NB4 (cell line): ENCODE data around the gene HES4.
A peak's percentile ranks its signal among the peaks of the same experiment; 100 is the strongest.

ENCODE experiments used
- DNase-seq: peaks from one replicate; pipeline ENCODE4 v3.0.0; 2010; ENCODE audit warnings: low read depth
- H3K4me3 ChIP-seq: one replicate; pipeline ENCODE4 v1.5.1; 2011; ENCODE audit warnings: mild to moderate bottlenecking, low read depth, low read length, moderate library complexity
- MYC ChIP-seq: IDR thresholded peaks from 2 replicates; pipeline ENCODE4 v1.6.1; 2011; ENCODE audit warnings: low read depth, low read length
- POLR2A ChIP-seq: IDR thresholded peaks from 2 replicates; pipeline ENCODE4 v1.6.1; 2011; ENCODE audit warnings: mild to moderate bottlenecking; ENCODE audit not compliant: insufficient read length; ENCODE audit errors: extremely low read depth
- TF ChIP-seq, protein P1 (sequence below): IDR thresholded peaks from 2 replicates; pipeline ENCODE4 v1.6.1; 2011; ENCODE audit warnings: low read depth, low read length
- TF ChIP-seq, protein P2 (sequence below): IDR thresholded peaks from one replicate; pipeline ENCODE4 v1.5.1; 2012; ENCODE audit warnings: low read depth, low read length

The HES4 gene

DNA sequence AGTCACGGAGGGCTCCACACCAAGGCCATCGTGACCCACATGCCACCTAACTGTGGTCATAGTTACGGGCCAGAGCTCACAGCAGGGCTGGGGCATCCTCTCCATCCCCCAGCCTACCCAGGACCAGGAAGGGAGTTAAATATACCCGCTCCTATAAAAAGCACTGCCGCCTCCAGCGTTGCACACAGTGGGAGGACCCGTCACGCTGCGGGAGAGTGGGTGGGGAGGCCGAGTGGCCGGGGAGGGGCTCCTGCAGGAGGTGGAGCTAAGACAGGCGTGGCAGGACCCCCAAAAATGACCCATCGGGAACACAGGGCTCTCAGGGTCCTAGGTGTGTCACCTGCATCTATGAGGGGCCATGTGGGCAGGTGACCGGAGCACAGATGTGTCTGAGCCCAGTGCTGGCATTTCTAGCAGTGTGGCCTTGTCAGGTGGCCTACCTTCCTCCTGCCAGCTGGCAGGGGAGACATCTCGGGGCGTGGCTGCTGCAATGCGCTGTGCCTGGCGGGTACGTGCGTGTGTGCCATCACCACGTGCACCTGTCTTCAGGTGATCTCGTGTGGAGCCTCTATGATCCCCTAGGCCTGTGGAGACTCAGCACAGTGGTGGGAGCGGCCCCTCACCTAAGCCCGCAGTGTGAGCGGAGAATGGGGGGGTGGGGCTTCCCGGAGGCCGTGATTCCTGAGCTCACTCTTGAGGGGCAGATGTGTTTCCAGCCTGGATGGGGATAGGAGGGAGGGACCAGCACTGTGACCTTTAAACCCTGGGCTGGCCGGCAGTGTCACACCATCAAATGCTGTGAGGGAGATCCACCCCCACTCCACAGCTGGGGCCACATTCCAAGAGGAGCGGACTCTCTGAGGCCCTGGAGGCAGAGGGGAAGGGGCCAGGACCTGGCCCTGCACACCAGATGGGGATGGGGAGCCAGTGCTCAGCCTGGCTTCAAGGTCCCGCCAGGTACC is 37.8 kb upstream of the HES4 start:
- TF ChIP-seq MYC, result no peak
- TF ChIP-seq, protein P1, sequence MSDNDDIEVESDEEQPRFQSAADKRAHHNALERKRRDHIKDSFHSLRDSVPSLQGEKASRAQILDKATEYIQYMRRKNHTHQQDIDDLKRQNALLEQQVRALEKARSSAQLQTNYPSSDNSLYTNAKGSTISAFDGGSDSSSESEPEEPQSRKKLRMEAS, result no peak
- TF ChIP-seq, protein P2, sequence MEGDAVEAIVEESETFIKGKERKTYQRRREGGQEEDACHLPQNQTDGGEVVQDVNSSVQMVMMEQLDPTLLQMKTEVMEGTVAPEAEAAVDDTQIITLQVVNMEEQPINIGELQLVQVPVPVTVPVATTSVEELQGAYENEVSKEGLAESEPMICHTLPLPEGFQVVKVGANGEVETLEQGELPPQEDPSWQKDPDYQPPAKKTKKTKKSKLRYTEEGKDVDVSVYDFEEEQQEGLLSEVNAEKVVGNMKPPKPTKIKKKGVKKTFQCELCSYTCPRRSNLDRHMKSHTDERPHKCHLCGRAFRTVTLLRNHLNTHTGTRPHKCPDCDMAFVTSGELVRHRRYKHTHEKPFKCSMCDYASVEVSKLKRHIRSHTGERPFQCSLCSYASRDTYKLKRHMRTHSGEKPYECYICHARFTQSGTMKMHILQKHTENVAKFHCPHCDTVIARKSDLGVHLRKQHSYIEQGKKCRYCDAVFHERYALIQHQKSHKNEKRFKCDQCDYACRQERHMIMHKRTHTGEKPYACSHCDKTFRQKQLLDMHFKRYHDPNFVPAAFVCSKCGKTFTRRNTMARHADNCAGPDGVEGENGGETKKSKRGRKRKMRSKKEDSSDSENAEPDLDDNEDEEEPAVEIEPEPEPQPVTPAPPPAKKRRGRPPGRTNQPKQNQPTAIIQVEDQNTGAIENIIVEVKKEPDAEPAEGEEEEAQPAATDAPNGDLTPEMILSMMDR, result no peak
- TF ChIP-seq POLR2A, result no peak
- no peak for DNase-seq

DNA sequence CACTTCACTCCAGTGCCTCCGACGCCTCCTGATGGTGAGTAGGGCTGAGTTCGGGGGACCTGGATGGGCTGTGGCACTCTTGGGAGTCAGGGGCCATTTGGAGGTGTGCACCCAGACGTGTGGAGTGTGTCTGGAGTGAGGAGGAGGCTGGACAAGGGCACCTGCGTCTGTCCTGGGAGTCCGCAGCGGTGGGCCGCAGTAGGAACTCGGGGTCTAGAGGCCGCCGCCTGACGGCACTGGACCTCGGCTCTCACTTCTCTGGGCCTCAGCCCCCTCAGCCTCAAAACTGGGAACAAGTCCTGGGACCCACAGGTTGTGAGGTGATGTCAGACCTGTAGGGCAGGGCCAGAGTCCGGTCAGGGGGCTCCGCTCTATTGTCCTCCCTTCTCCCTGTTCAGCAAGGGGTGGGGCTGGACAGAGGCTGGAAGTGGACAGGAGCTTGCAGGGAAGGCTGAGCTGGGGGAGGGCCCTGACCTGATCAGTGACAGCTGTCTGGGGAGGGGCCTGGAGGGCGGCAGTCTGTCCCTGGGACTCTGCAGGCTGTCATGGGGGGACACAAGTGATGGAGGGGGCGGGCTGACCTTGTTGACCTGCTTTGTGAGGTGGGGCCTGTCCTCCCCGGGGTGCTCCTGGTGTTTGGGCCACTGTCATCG is 35.5 kb upstream of the HES4 start:
- H3K4me3 ChIP-seq, result no peak overlapping the region
- no peak for TF ChIP-seq MYC
- TF ChIP-seq, protein P2, result peak; percentile 3
- TF ChIP-seq, protein P1, result no peak
- no peak for DNase-seq

More for the DNA sequence above, 37.8 kb upstream of the HES4 start:
- H3K4me3 ChIP-seq, result no peak overlapping the region

DNA sequence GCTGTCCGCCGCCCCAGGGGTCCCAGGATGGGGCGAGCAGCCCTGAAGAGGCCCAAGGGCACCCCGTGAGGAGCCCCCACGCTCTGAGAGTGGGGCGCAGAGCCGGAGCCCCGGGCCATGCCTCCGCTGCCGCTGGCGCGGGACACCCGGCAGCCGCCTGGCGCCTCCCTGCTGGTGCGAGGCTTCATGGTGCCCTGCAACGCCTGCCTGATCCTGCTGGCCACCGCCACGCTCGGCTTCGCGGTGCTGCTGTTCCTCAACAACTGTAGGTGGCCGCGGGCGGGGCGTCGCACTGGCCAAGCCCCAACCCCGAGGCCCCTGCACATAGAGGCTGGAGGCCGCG is 34.5 kb upstream of the HES4 start:
- TF ChIP-seq MYC, result no peak
- TF ChIP-seq, protein P2, result no peak
- TF ChIP-seq POLR2A, result no peak
- TF ChIP-seq, protein P1, result no peak
- H3K4me3 ChIP-seq, result no peak overlapping the region
- DNase-seq, result no peak

DNA sequence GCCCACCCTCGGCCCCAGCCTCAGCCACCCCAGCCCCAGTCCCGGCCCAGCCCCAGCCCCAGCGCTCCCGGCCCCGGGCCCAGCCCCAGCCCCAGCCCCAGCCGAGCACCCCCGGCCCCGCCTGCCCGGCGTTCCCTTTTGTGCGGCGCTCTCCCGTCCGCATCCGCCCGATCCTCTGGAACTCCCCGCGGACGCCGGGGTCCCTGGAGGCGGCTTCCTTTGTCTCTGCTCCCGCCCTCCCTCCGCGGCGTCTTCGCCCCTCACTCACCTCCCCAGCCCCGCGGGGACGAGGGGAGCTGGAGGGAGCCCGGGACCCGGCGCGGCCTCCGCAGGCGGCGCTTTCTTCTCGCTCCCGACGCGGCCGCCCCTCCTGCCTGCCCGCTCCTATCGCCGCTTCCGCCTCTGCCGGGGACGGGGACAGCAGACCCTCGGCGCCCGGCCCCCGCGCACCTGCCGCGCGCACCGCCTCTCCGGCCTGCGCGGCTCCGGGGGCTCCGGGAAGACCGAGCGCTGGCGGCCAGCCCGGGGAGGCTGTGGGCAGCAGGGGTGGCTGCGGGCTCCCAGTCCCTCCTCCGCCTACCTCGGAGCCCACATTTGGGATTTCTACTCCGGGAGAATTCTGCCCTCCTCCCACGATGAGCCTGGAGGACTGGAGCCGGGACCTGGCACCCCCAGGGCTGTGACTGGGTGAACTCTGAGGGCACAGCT is 34.0 kb upstream of the HES4 start:
- peak; percentile 51 for DNase-seq
- no peak overlapping the region for H3K4me3 ChIP-seq
- TF ChIP-seq, protein P2, result no peak
- TF ChIP-seq, protein P1, result no peak
- TF ChIP-seq POLR2A (no peak), MYC (no peak)

DNA sequence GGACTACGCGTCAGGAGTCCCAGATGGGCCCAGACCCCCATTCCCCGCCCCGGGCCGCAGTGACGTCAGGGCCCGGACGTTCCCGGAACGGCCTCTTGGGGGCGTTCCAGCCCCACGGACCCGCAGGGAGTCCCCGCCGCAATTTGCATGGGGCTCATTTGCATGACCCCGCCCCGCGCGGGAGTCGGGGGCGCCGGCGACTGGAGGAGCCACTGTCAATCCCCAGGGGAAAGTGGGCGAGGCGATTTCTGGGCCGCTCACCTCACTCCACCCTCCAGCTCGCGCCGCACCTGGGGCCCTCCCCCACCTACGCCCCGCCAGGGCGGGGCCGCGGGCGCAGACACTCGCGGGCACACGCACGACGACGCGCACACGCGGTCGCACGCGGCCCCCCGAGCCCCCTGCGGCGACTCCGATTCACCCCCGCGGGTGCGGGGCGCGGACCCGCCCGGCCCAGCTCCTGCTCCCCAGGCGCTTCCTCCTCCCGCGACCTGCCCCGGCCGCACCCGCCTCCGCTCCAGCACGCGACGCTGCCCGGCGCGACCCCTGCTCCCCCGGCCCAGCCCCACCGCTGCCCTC is 33.2 kb upstream of the HES4 start:
- peak; percentile 93 for DNase-seq
- TF ChIP-seq MYC (peak; percentile 5; the same call in 1 of the 2 replicates), POLR2A (no peak)
- TF ChIP-seq, protein P2, result peak; percentile 60
- H3K4me3 ChIP-seq, result no peak overlapping the region
